HG03108 (cell line): ENCODE data around the gene BSN.
"Not testable (repeated sequence)": the region's sequence is repeated elsewhere in the genome, so short reads cannot be mapped to it uniquely, and the experiment has no call there.

Experiments
- ATAC-seq: cut with Tn5 transposase; IDR thresholded peaks from one replicate; pipeline ENCODE4 v1.9.1; 2021; ENCODE audit warnings: moderate library complexity; ENCODE audit not compliant: unreplicated experiment

Gene BSN

GRCh38 chr3:49689908-49690624 is 135.8 kb downstream of the BSN start:
- not testable (repeated sequence) for ATAC-seq

DNA sequence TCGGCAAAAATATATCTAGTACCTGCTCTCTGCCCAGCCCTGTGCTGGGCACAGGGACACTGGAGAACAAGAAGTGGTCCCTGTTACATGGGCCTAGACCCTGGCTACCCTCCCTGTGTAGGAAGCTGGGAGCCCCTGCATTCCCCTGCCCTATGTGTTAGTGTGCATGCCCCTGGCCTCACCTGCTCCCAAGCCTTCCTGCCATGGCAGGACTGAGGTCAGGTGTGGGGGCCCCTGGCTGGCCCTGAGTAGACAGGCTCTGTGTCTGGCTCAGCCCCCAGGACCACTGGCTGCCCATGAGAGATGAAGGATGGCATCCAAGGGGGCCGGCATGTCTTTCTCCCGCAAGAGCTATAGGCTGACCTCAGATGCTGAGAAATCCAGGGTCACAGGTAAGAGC is 136.6 kb downstream of the BSN start:
- not testable (repeated sequence) for ATAC-seq

GRCh38 chr3:49691481-49691880 is 137.2 kb downstream of the BSN start:
- ATAC-seq, result not testable (repeated sequence)

- ATAC-seq, result not testable (repeated sequence)
Observed at GRCh38 chr3:49694409-49695070, 140.3 kb downstream of the BSN start.

- not testable (repeated sequence) for ATAC-seq
Observed at GRCh38 chr3:49695350-49696015, 141.2 kb downstream of the BSN start.

GRCh38 chr3:49699281-49699979 is 145.2 kb downstream of the BSN start:
- no peak for ATAC-seq

DNA sequence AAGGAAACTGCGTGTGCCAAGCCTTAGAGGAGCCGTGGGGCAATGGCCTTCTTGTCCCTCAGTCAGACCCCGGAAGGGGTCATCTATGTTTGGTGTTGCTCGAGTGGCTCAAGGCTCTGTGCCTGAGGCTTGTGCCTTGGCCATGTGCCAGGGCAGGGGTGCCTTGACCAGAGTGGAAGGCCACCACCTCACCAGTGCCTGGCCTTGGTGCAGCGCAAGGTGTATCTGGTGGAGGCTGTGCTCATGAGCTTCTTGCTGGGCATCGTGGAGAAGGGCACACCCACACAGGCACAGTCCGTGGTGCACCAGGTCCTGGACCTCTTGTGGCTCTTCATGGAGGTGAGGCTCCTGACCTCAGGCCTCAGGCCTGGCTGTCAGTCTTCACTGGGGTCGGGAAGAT is 145.7 kb downstream of the BSN start:
- ATAC-seq, result no peak

DNA sequence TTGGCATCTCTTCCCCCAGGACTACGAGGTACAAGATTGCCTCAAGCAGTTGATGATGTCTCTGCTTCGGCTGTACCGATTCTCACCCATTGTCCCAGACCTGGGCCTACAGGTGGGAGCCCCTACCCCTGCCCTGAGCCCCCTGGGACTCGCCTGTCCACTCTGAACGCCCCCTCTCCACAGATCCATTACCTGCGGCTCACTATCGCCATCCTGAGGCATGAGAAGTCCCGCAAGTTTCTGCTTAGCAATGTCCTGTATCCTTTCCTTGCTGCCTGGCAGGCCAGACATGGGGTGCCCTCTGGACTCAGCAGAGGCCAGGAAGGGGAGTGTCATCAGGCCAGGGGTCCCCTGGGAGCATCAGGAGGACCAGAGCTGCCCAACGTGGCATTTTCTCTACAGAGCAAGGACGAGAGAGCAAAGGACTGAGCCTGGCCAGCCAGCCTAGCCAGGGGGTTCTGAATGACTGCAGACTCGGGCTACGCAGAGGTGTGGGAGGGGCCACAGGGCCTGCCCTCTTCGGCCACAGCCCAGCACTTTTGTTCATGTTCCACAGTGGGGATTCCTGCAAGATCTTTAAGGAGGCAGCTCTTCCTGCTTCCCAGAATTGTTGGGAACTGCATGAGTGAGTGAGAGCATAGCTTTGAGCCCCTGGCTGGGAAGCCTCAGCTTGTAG is 146.3 kb downstream of the BSN start:
- no peak for ATAC-seq

- no peak for ATAC-seq
Observed at GRCh38 chr3:49701388-49702077, 147.3 kb downstream of the BSN start.

DNA sequence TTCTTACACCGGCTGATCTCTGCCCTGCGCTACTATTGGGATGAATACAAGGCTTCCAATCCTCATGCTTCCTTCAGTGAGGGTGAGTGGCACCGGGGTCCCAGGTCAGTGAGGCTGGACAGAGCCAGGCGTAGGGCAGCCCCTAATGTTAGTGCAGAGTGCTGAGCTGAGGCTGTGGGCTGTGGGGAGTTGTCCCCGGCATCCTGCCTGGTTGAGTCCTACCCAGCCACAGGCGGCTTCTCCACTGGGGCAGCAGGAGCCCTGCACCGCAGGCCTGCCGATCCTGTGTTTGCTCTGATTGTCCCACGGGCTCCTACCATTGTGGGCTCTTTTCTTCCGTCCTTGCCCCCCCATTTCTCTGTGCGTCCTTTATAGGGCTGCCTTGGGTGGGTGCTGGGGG is 148.4 kb downstream of the BSN start:
- ATAC-seq, result no peak

- ATAC-seq, result peak; percentile 78
Observed at GRCh38 chr3:49703443-49703927, 149.2 kb downstream of the BSN start.

- no peak for ATAC-seq
Observed at GRCh38 chr3:49703956-49704355, 149.7 kb downstream of the BSN start.

GRCh38 chr3:49704629-49705028 is 150.4 kb downstream of the BSN start:
- no peak for ATAC-seq

DNA sequence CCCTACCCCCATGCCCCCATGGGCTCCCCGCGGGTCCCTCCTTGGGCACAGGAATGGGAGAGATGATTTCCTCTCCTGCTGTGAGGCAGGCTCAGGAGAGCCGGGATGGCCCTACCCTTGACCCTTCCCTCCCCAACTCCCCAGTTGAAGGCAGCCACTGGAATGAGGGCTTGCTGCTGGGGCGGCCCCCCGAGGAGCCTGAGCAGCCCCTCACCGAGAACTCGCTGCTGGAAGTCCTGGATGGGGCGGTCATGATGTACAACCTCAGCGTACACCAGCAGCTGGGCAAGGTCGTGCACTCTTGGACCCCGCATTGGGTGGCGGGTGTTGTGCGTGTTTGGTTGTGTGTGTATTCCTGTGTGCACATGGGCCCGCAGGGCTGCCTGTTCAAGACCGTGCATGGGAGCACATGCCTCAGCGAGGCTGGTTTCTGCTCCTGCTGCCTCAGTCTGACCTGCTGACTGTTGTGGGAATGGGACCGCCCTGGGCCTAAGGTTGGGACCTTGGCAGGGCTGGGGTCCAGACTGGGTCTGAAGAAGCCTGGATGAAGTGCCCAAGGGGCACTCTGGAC is 151.2 kb downstream of the BSN start:
- ATAC-seq, result no peak

- ATAC-seq, result no peak
Observed at GRCh38 chr3:49706456-49707112, 152.3 kb downstream of the BSN start.

DNA sequence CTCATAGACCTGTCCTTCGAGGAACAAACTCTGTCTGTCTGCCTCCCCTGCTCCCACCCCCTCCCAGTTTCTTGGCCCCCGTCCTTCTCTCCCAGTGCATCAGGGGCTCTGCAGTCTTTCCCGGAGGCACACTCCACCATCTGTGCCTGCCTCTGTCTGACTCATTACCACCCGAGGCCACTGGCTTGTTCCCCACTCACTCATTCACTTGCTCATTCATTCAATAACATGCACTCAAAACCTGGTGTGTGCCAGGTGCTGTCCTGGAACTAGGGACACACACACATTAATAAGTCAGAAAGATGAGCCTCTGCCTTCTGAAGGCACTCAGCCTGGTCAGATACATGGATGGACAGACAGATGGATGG is 152.8 kb downstream of the BSN start:
- no peak for ATAC-seq

GRCh38 chr3:49709852-49710251 is 155.6 kb downstream of the BSN start:
- no peak for ATAC-seq

GRCh38 chr3:49711489-49711888 is 157.2 kb downstream of the BSN start:
- no peak for ATAC-seq

- no peak for ATAC-seq
Observed at GRCh38 chr3:49712166-49712565, 157.9 kb downstream of the BSN start.
